GM12874 (cell line): ENCODE data around the gene LRP4.

Experiments used
- CTCF ChIP-seq: IDR thresholded peaks from 2 replicates; pipeline ENCODE4 v1.5.1; 2011; ENCODE audit warnings: low read depth, mild to moderate bottlenecking, control low read depth, low read length, moderate library complexity; ENCODE audit not compliant: insufficient read depth

Gene LRP4

GRCh38 chr11:46889689-46890475 lies 28.5 kb downstream of the LRP4 start:
- peak; percentile 81 for TF ChIP-seq CTCF

GRCh38 chr11:46889251-46889650 lies 29.1 kb downstream of the LRP4 start:
- no peak for TF ChIP-seq CTCF

GRCh38 chr11:46888636-46889035 lies 29.7 kb downstream of the LRP4 start:
- TF ChIP-seq CTCF = no peak

- TF ChIP-seq CTCF = no peak
These were observed 32.1 kb downstream of the LRP4 start for GRCh38 chr11:46886211-46886610.

GRCh38 chr11:46879056-46879585 lies 39.2 kb downstream of the LRP4 start:
- no peak for TF ChIP-seq CTCF

GRCh38 chr11:46877580-46877979 lies 40.8 kb downstream of the LRP4 start:
- no peak for TF ChIP-seq CTCF

GRCh38 chr11:46876471-46876870 lies 41.9 kb downstream of the LRP4 start:
- TF ChIP-seq CTCF = no peak
